IPS-20b (cell line): Measurements from ENCODE around the gene BCL7A.

Experiments used
- H3K27ac ChIP-seq: one replicate; pipeline ENCODE4 v1.5.1; 2013; ENCODE audit warnings: low read length
- H3K27me3 ChIP-seq: 2 replicates; pipeline ENCODE4 v1.6.1; 2013; ENCODE audit warnings: mild to moderate bottlenecking, low read length, inconsistent platforms; ENCODE audit not compliant: insufficient read depth
- H3K36me3 ChIP-seq: 2 replicates; pipeline ENCODE4 v1.6.1; 2013; ENCODE audit warnings: low read depth, mild to moderate bottlenecking, inconsistent platforms, low read length, moderate library complexity; ENCODE audit not compliant: insufficient read depth
- H3K4me1 ChIP-seq: 2 replicates; pipeline ENCODE4 v1.6.1; 2013; ENCODE audit warnings: mild to moderate bottlenecking, control low read depth, inconsistent platforms, low read length, moderate library complexity; ENCODE audit not compliant: insufficient read depth
- H3K4me3 ChIP-seq: 2 replicates; pipeline ENCODE4 v1.5.1; 2013; ENCODE audit warnings: mild to moderate bottlenecking, low read length, inconsistent platforms
- H3K9ac ChIP-seq: 2 replicates; pipeline ENCODE4 v1.6.1; 2013; ENCODE audit warnings: low read depth, mild to moderate bottlenecking, inconsistent platforms, low read length, moderate library complexity
- H3K9me3 ChIP-seq: 2 replicates; pipeline ENCODE4 v1.6.1; 2013; ENCODE audit warnings: mild to moderate bottlenecking, low read depth, low read length, inconsistent platforms; ENCODE audit not compliant: insufficient read depth

The BCL7A gene

DNA sequence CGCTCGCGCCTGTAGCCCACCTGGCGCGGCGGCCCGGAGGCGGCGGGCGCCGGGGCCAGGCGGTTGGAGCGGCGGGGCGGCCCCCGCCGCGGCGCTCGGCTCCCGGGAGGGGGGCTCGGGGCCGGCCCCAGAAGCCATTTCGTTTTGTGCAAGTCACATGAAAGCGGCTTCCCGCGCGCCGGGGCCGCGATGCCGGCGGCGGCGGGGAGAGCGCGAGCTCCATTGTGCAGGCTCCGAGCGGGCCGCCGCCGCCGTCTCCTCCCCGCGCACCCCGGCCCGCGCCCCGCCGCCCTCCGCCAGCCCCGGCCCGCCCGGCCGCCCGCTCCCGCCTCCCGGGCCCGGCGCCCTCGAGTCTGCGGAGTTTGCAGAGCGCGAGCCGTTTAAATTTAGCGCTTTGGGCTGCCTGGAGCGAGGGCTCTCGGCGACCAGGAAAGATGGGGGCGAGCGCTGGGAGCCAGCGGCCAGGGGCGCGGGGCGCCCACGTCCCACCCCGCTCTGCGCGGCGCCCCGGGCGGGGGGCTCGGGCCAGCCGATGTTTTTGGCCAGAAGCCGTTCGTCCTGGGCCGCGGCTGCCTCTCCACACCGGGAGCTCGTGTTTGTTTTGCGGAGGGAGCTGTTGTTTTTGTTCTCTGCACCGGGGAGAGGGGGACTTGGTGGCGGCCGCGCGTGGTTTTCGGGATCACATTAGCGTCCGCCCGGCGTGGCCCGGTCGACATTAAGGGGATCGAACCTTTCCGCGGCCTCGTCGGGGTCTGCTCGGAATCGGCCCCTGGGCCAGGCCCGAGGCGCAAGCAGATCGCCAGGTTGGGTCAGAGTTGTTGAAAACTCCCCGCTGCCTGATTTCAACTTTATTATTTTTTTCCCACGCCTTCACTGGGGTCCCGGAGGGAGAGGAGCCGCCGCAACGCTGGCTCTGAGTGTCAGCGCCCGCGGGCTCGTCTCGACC, 982 bp downstream of the BCL7A start:
- peak overlapping the region; percentile 69 for H3K4me3 ChIP-seq
- peaks cover 40% of the 10 kb centered on the region for H3K27me3 ChIP-seq
- H3K9ac ChIP-seq = peak overlapping the region; percentile 79; the same call in 1 of the 2 replicates
- no peak overlapping the region for H3K27ac ChIP-seq
- no peaks in the 10 kb centered on the region for H3K36me3 ChIP-seq
- H3K4me1 ChIP-seq = peaks cover 5% of the 10 kb centered on the region; the same call in 1 of the 2 replicates
- no peaks in the 10 kb centered on the region for H3K9me3 ChIP-seq

DNA sequence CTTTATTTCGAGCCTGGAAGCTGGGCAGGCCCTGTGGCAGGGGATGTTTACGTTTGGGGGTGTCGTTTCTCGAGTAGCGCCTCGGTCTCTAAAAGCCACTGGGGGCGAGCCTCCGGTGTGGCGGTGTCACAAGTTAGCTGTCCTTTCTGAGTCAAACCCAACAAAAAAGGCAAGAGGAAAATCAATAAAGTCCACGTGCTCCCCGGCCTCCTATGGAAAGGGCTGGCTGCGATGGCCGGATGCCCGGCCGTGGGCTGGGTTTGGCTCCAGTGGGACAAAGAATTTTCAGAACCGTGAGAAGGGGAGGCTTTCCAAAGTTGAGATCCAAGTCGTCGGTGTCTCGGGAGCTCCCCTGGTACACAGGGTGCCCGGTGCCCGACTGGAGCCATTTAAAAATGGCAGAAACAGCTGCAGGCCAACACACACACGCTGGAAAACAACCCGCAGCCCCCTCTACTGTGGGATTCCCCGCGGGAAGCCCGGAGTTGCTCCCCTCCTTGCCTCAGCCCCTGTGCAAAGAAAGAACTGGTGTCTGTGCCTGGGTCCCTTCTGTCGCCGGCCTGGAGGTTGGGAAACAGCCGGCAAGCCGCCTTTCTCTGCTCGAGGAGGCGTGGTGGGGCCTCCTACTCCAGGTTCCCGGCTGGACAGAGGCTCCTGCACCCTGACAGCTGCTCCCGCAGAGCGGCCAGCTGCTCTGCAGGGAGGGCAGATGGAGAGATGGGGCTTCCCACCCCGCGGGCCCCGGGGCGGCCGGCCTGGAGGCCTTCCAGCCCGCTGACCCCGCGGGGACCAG, 1.9 kb downstream of the BCL7A start:
- Histone ChIP-seq H3K27ac (no peak overlapping the region), H3K4me3 (peak overlapping the region; percentile 69), H3K36me3 (no peaks in the 10 kb centered on the region), H3K9me3 (no peaks in the 10 kb centered on the region), H3K9ac (peak overlapping the region; percentile 79; the same call in 1 of the 2 replicates), H3K27me3 (peaks cover 40% of the 10 kb centered on the region), H3K4me1 (peaks cover 5% of the 10 kb centered on the region; the same call in 1 of the 2 replicates)

DNA sequence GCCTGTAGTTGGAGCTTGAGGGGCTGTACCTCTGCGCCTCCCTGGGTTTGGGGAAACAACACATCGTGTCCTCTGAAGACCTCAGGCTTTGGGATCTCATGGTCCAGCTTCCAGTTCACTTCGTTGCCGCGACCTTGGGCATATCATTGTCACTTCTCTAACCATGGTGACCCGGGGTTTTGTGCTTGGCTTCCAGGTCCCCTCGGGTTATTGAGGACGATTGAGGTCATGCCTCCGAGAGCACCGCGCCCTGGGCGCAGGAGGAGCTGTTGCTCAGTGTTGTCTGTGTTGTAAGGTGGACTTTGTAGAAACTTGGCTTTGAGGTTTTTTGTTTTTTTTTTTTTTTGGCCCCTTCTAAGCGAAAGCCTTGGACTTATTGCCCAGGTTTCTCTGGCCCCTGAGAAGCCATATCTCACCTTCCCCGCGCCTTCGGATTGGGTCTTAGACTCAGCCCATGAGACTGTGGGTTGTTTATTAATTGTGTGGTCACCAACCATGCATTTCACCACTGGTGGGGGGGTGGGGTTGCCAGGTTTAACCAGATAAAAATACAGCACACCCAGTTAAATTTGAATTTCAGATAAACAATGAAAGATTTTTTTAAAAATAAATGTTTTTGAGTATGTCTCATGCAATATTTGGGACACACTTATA, 2.6 kb downstream of the BCL7A start:
- H3K27ac ChIP-seq = no peak overlapping the region
- H3K9me3 ChIP-seq = no peaks in the 10 kb centered on the region
- H3K4me1 ChIP-seq = peaks cover 5% of the 10 kb centered on the region; the same call in 1 of the 2 replicates
- no peak overlapping the region for H3K9ac ChIP-seq
- H3K27me3 ChIP-seq = peaks cover 36% of the 10 kb centered on the region
- peak overlapping the region; percentile 69; the same call in 1 of the 2 replicates for H3K4me3 ChIP-seq
- H3K36me3 ChIP-seq = no peaks in the 10 kb centered on the region

DNA sequence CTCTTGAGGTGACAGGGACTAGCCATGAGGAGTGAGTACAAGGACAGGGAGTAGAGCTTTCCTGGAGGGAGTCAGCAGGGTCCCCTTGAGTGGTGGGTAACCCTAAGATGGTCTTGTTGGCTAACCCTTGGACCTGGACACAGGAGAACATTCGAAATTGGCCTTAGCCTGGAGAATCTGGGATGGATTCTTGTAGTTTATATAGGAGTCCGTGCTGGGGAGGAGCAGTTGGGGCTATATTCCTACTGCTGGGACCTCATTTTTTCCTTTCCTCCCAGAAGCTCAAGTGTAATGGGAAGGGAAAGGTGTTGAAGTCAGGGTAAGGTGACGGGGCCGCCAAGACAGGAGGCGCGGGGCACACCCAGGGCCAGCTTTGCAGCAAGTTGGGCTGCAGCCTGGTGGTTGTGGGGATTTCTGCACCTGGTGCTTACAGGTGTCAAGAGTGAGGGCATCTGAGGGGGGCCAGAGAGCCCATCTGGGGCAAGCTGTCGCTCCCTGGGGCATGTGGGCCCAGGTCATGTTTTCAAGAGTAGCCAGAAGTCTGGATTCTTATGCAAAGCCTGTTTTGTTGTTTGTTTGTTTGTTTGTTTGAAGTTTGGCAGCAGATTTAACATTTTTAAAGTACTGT, 5.1 kb downstream of the BCL7A start:
- Histone ChIP-seq H3K36me3 (no peaks in the 10 kb centered on the region), H3K9ac (no peak overlapping the region), H3K27ac (no peak overlapping the region), H3K4me1 (peaks cover 5% of the 10 kb centered on the region; the same call in 1 of the 2 replicates), H3K9me3 (no peaks in the 10 kb centered on the region), H3K27me3 (peaks cover 15% of the 10 kb centered on the region), H3K4me3 (no peak overlapping the region)

DNA sequence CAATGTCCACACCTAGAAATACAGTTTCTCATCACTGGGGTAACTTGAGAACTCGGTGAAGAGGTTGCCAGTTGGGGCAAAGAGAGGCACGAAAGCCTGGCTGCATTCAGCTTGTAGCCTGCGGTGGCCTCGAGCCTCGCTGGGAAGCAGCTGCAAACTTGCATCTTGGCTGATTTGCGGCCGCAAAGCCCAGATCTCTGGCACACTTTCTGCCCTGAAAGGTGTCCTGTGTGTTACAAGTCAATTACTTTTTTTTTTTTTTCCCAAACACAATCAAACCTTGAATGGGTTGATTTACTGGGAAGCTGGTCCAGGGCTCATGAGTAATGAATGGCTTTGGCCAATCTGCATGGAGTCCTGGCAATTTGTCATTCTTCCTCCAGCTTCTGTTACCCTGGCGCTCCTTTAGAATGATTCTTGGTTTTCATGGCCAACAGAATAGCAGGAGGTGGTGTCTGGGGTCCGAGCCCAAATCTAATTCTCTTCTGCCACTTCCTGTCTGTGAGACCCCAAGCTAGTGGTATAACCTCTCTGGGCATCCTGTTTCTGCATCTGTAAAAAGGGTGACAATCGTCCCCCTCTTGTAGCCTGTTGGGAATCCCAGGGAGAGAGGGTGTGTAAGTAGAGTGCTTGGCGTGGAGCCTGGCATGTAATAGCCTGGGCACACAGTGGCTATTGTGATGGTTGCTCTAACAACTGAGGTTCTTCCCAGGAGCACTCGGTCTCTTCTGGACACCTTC, 6.7 kb downstream of the BCL7A start:
- Histone ChIP-seq H3K36me3 (no peaks in the 10 kb centered on the region), H3K4me1 (peaks cover 5% of the 10 kb centered on the region; the same call in 1 of the 2 replicates), H3K9ac (no peak overlapping the region), H3K27me3 (peaks cover 9% of the 10 kb centered on the region), H3K9me3 (no peaks in the 10 kb centered on the region), H3K4me3 (no peak overlapping the region), H3K27ac (no peak overlapping the region)

DNA sequence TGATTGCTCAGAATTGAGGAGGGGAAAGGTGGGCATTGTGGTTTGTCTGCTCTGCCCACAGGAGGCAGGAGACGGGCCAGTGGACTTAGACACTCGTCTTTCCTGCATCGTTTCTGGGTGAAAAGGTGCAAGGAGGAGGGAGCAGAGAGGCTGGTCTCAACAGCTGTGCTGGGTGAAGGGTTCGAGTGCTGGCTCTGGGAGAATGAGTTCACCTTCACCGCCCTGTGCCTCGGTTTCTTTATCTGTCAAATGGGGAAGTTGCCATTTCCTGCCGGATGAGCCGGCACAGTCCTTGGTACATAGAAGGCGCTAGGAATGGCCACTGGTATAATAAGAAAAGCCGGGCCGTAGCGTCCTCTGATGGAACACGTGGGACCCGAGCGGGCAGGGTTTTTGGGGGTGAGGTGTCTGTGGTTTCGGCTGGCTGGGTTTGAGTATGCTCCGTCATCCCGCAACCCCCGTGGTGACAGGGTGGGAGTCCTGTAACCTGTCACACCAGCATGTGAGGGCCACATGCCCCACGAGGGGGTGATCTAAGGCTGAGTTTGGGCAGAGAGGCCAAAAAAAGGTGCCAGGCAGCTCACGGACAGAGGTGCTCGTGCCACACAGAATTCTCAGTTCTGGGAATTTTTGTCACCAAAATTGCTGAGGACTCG, 7.3 kb downstream of the BCL7A start:
- no peak overlapping the region for H3K27ac ChIP-seq
- H3K36me3 ChIP-seq = no peaks in the 10 kb centered on the region

DNA sequence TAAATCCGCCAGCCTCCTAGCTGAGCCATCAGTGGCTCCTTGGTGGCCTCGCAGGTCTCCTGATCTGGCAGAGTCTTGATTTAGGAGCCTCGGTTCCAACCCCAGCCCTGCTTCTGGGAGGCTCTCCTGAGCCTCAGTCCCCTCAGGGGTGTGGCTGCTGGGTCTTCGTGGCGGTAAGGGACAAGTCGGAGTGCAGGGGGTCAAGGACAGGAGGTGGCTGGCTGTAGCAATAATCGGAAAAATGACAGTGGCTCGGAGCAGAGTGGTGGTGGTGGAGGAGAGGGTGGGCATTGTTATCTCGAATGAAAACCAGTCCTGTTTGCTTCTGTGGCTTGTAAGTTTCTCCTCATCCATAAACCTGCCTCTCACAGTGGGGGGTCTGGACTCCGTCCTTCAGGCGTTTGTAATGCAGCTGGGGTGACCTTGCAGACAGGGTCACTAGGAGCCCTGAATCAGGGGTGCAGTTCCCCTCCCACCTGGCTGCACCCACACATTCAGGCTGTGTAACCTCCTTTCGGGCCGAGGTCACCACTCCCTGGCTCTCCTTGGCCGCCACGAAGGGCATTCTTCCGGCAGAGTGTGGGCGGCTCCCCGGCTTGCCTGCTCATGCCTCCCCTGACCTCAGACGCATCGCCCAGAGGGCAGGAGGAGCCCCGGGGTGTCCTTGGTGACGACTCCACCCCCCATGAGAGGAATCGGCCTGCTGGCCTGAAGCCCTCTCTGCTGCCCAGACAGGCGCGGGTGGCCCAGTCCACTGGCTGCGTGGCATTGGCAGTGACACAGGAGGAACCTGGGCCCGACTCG, 8.1 kb downstream of the BCL7A start:
- H3K9ac ChIP-seq = no peak overlapping the region

More for the DNA sequence above, 7.3 kb downstream of the BCL7A start:
- peaks cover 2% of the 10 kb centered on the region; the same call in 1 of the 2 replicates for H3K27me3 ChIP-seq
- no peaks in the 10 kb centered on the region for H3K9me3 ChIP-seq
- peaks cover 3% of the 10 kb centered on the region; the same call in 1 of the 2 replicates for H3K4me1 ChIP-seq
- H3K4me3 ChIP-seq = no peak overlapping the region
- no peak overlapping the region for H3K9ac ChIP-seq

DNA sequence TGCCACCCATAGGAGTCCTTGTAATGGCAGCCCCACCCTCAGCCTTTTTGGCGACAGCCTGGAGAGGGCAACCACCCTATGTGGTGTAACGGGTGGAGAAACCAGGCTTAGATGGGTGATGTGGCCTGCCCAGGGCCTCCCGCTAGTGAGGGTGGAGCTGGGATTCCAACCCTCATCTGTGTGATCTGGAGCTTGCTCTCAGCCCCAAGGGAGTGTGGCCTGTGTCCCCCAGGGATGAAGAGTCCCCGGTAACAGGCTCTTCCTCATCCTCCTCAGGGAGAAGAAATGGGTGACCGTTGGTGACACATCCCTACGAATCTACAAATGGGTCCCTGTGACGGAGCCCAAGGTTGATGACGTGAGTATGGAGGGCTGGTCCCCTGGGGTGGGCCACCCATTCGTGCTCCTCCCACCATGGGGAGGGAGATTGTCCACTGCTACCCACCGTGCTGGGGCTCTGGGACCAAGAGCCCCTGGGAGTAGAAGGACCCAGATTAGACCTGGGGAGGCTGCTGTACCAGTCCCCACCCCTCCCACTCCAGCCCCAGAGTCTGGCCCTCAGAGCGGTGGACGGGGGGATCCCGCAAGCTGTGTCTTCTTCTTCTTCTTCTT, 8.8 kb downstream of the BCL7A start:
- Histone ChIP-seq H3K4me1 (no peaks in the 10 kb centered on the region), H3K27me3 (no peaks in the 10 kb centered on the region), H3K36me3 (peaks cover 10% of the 10 kb centered on the region), H3K4me3 (no peak overlapping the region), H3K27ac (no peak overlapping the region), H3K9ac (no peak overlapping the region), H3K9me3 (no peaks in the 10 kb centered on the region)

More for the DNA sequence above, 8.1 kb downstream of the BCL7A start:
- H3K27me3 ChIP-seq = no peaks in the 10 kb centered on the region
- no peaks in the 10 kb centered on the region for H3K9me3 ChIP-seq
- H3K36me3 ChIP-seq = peaks cover 3% of the 10 kb centered on the region; the same call in 1 of the 2 replicates
- no peaks in the 10 kb centered on the region for H3K4me1 ChIP-seq
- H3K4me3 ChIP-seq = no peak overlapping the region
- no peak overlapping the region for H3K27ac ChIP-seq

DNA sequence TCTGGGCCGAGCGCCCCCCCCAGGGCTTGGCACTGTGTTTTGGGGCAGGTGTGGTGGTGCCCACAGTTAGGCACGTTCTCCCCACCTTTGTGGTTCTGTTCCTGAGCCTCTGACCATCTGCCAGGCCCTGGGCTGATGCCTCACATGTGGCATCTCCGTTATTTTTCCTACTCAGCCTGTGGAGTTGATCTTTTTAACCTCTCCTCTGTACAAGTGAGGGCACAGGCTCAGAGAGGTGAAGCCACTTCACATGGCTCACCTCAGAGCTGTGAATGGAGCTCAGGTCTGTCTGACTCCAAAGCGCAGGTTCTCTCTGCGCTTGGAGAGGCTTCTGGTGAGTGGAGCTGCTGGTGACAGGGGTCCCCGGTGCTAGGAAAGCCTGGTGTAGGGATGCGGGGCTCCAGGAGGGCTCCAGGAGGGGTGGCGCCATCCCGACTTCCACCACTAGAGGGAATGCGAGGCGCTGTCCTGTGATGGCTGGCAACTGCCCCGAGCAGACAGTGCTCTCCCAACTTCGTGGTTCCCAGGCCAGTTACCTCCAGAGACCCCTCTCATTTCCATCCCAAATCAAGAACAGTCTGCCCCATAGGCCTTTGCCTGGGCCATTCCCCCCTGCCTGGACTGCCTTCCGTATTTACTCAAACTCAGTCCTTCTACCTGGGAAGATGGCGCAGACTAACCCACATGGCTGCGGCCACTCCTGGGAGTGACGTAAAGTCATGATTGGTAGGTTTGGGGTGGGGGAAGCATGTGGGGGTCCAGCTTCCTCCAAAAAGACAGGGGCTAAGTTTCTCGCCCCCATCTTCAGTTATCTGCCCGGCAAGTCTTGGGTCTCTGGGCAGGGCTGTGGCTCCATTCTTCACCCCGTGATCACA, 9.9 kb downstream of the BCL7A start:
- H3K4me3 ChIP-seq = no peak overlapping the region
- H3K9ac ChIP-seq = no peak overlapping the region
- no peaks in the 10 kb centered on the region for H3K27me3 ChIP-seq
- no peaks in the 10 kb centered on the region for H3K9me3 ChIP-seq
- H3K27ac ChIP-seq = no peak overlapping the region
- H3K4me1 ChIP-seq = no peaks in the 10 kb centered on the region
- peaks cover 20% of the 10 kb centered on the region for H3K36me3 ChIP-seq
